K562 treated with DMSO at 1 percent for 12 hours (cell line): ENCODE results near the gene EPX. TPM values are rescaled to one million over a fixed set of nuclear protein-coding genes. Genes with fewer than 3 reads are reported as not detected.

ENCODE experiments used
- total RNA-seq: library from RNA; unstranded; fragments of 300-600 nt; gene quantifications from 2 replicates; pipeline ENCODE4 v1.2.3, GENCODE V29; 2022; ENCODE audit not compliant: insufficient read depth

EPX gene
- 0.44 TPM in 1 of 2 replicates, not detected in the other for total RNA-seq

GRCh38 chr17:58192612-58193011 lies at the start of gene EPX:
Gene EPX (plus strand): TSS chr17:58192726. CDS start chr17:58192847, 121 bp downstream.

GRCh38 chr17:58147930-58148434 lies 44.5 kb upstream of the EPX start, which contains the start of gene OR4D1:
Gene OR4D1 (plus strand): TSS chr17:58148384. CDS start chr17:58155154, 6,770 bp downstream.

GRCh38 chr17:58166682-58167081 lies 25.8 kb upstream of the EPX start, which contains the start of gene OR4D2:
Gene OR4D2 (plus strand): TSS chr17:58166982. CDS start chr17:58169656, 2,674 bp downstream.

GRCh38 chr17:58219007-58219788 lies 26.7 kb downstream of the EPX start, which contains the start of gene MKS1:
Gene MKS1 (minus strand): TSS chr17:58219255. CDS start chr17:58219230, 25 bp downstream.

GRCh38 chr17:58238147-58238634 lies 45.7 kb downstream of the EPX start, which contains the start of gene LPO:
Gene LPO (plus strand): TSS chr17:58238584. CDS start chr17:58242980, 4,396 bp downstream.

Other genes with a start within 250 kb of the EPX start
- gene CUEDC1, start 237.3 kb upstream of the EPX start, total RNA-seq: 3.4 and 4.4 TPM in 2 replicates
- 6.3 and 32.4 TPM in 2 replicates for gene VEZF1, start 204.5 kb upstream of the EPX start, total RNA-seq
- 73.9 and 164 TPM in 2 replicates for gene SRSF1, start 185.5 kb upstream of the EPX start, total RNA-seq
- gene DYNLL2, start 109.3 kb upstream of the EPX start, total RNA-seq: 9.0 and 22.6 TPM in 2 replicates
- not detected in 2 replicates for gene OR4D1, start 44.3 kb upstream of the EPX start, total RNA-seq
- not detected in 2 replicates for gene OR4D2, start 25.7 kb upstream of the EPX start, total RNA-seq
- 21.9 and 25.2 TPM in 2 replicates for gene MKS1, start 26.5 kb downstream of the EPX start, total RNA-seq
- 0.72 and 1.1 TPM in 2 replicates for gene LPO, start 45.9 kb downstream of the EPX start, total RNA-seq
- not detected in 2 replicates for gene MPO, start 88.2 kb downstream of the EPX start, total RNA-seq
- gene TSPOAP1, start 136.1 kb downstream of the EPX start, total RNA-seq: 1.4 and 4.7 TPM in 2 replicates
- gene SUPT4H1, start 159.5 kb downstream of the EPX start, total RNA-seq: 81.3 and 89.7 TPM in 2 replicates
- 2.1 and 5.4 TPM in 2 replicates for gene RNF43, start 224.8 kb downstream of the EPX start, total RNA-seq